B cell (primary cell): ENCODE measurements around the gene RCN2. TPM values are rescaled to one million over a fixed set of nuclear protein-coding genes. Genes with fewer than 3 reads are reported as not detected.
A peak's percentile ranks its signal among the peaks of the same experiment; 100 is the strongest.

ENCODE experiments used
- ATAC-seq: fragments of 200-7000 bp; cut with Tn5 transposase; one replicate; pipeline ENCODE4 v1.10.0; 2021; ENCODE audit warnings: low read depth, mild to moderate bottlenecking, moderate number of reproducible peaks, moderate library complexity
- CTCF ChIA-PET: fragments of 350-600 bp; sonication (Branson Sonifier 250); formaldehyde crosslinking; loops from one replicate; lab custom pipeline; 2021; ENCODE audit warnings: antibody characterized with exemption, inconsistent platforms; lab: Charles Lee
- POLR2A ChIA-PET: fragments of 350-600 bp; sonication (Branson Sonifier 250); formaldehyde crosslinking; loops from one replicate; lab custom pipeline; 2021; ENCODE audit warnings: antibody characterized with exemption; lab: Charles Lee
- DNase-seq: peaks from one replicate; pipeline ENCODE4 v3.0.0; 2013
- H2AFZ ChIP-seq: 2 replicates; pipeline ENCODE4 v1.6.1; 2012; ENCODE audit warnings: mild to moderate bottlenecking, low read depth, low read length; ENCODE audit not compliant: insufficient read depth, poor library complexity, severe bottlenecking
- H3K27ac ChIP-seq, 2 donors: 1 replicate in 1 of 2; 2 replicates in 1 of 2; pipeline ENCODE4 v1.5.1; 2012 to 2013; ENCODE audit warnings: low read length in 2 of 2, mild to moderate bottlenecking in 2 of 2, moderate library complexity in 1 of 2
- H3K27me3 ChIP-seq, 4 experiments: fragments of 200-600 bp in 1 of 4; sonication (generic) in 1 of 4; replicated peaks in 1 of 4; 1 replicate in 2 of 4; 2 replicates in 2 of 4; pipeline versions ENCODE4 v1.6.1 to v1.7.0; 2013 to 2016; ENCODE audit warnings: low read length in 3 of 4, mild to moderate bottlenecking in 2 of 4, mixed read lengths in 1 of 4, moderate library complexity in 1 of 4; ENCODE audit not compliant: insufficient read depth in 4 of 4, control insufficient read depth in 3 of 4; ENCODE audit errors: control extremely low read depth in 1 of 4
- H3K36me3 ChIP-seq, 2 experiments: replicated peaks in 1 of 2; 1 replicate in 1 of 2; 2 replicates in 1 of 2; pipeline versions ENCODE4 v1.6.1 to v1.7.1; 2013; ENCODE audit warnings: low read length in 1 of 2; ENCODE audit not compliant: insufficient read depth in 2 of 2, control insufficient read depth in 1 of 2; ENCODE audit errors: control extremely low read depth in 1 of 2, extremely low read depth in 1 of 2
- H3K4me1 ChIP-seq, 2 donors: fragments of 200-600 bp in 1 of 2; sonication (generic) in 1 of 2; 1 replicate in 1 of 2; 2 replicates in 1 of 2; pipeline versions ENCODE4 v1.5.1 to v1.6.1; 2013 to 2017; ENCODE audit warnings: low read length in 2 of 2; ENCODE audit not compliant: control insufficient read depth in 2 of 2, insufficient read depth in 2 of 2
- H3K4me2 ChIP-seq: replicated peaks from 2 replicates; pipeline ENCODE3; 2012; ENCODE audit warnings: mild to moderate bottlenecking, low read depth, low read length; ENCODE audit not compliant: poor library complexity, severe bottlenecking
- H3K4me3 ChIP-seq, 5 experiments: fragments of 200-600 bp in 1 of 5; sonication (generic) in 1 of 5; 1 replicate in 3 of 5; 2 replicates in 2 of 5; pipeline versions ENCODE4 v1.5.1 to v1.7.0; 2011 to 2016; ENCODE audit warnings: low read length in 4 of 5, mild to moderate bottlenecking in 4 of 5, low read depth in 2 of 5, control low read depth in 1 of 5, moderate library complexity in 1 of 5; ENCODE audit not compliant: insufficient read depth in 1 of 5; ENCODE audit errors: control extremely low read depth in 1 of 5, extremely low read depth in 1 of 5
- H3K79me2 ChIP-seq: fragments of 200-600 bp; sonication (generic); one replicate; pipeline ENCODE4 v1.6.0; 2016; ENCODE audit warnings: low read length; ENCODE audit not compliant: control insufficient read depth, insufficient read depth
- H3K9ac ChIP-seq: fragments of 200-600 bp; sonication (generic); 2 replicates; pipeline ENCODE4 v1.6.1; 2017; ENCODE audit warnings: mild to moderate bottlenecking, low read length, moderate library complexity
- H3K9me3 ChIP-seq, 3 donors: one replicate each; pipeline versions ENCODE4 v1.6.1 to v1.7.1; 2013; ENCODE audit warnings: low read length in 2 of 3; ENCODE audit not compliant: control insufficient read depth in 2 of 3, insufficient read depth in 1 of 3; ENCODE audit errors: control extremely low read depth in 1 of 3
- H4K20me1 ChIP-seq: 2 replicates; pipeline ENCODE4 v1.6.0; 2012; ENCODE audit warnings: mild to moderate bottlenecking, low read length; ENCODE audit not compliant: insufficient read depth, control insufficient read depth, poor library complexity, severe bottlenecking
- H3K27ac Mint-ChIP-seq: one replicate; pipeline ENCODE4 v1.8.0; 2021; ENCODE audit warnings: mixed read lengths
- H3K27me3 Mint-ChIP-seq: one replicate; pipeline ENCODE4 v1.8.0; 2021; ENCODE audit warnings: mixed read lengths
- H3K4me1 Mint-ChIP-seq: one replicate; pipeline ENCODE4 v1.8.0; 2021; ENCODE audit warnings: mixed read lengths
- H3K4me3 Mint-ChIP-seq: one replicate; pipeline ENCODE4 v1.8.0; 2021; ENCODE audit warnings: mixed read lengths
- H3K9me3 Mint-ChIP-seq: one replicate; pipeline ENCODE4 v1.8.0; 2022; ENCODE audit warnings: mixed read lengths; ENCODE audit not compliant: insufficient read depth
- EZH2 ChIP-seq: IDR thresholded peaks from 2 replicates; pipeline ENCODE4 v1.6.1; 2012; ENCODE audit warnings: borderline replicate concordance, low read depth, mild to moderate bottlenecking, moderate library complexity, low read length; ENCODE audit not compliant: insufficient read depth, poor library complexity, severe bottlenecking
- WGBS: methylation state at CpG from one replicate; pipeline ENCODE4 v1.1.5; 2013; ENCODE audit warnings: missing lambda C conversion rate; ENCODE audit not compliant: insufficient coverage; 5-methylcytosine and 5-hydroxymethylcytosine counted together
- intact Hi-C: fragments of 100-400 bp; cut with micrococcal nuclease; formaldehyde crosslinking; loops from one replicate; pipeline ENCODE4 v1.10.0; 2022
- polyA plus RNA-seq: library from polyadenylated mRNA; depleted of rRNA; stranded (reverse); fragments of >200 nt; gene quantifications from 2 replicates; pipeline ENCODE4 v1.2.3, GENCODE V29; 2012
- total RNA-seq, 2 donors: library from RNA; stranded (reverse); fragments of 120-200 nt in 1 of 2; gene quantifications; 1 replicate in 1 of 2; 2 replicates in 1 of 2; pipeline versions ENCODE4 v1.2.3 to v1.2.4, GENCODE V29; 2013 to 2022
- TF ChIP-seq, protein P1 (sequence below): fragments of 200-600 bp; IDR thresholded peaks from one replicate; pipeline ENCODE4 v1.8.0; 2022; ENCODE audit warnings: antibody characterized with exemption, mild to moderate bottlenecking

The RCN2 gene
- total and polyA plus RNA-seq, 2 donors (not counting 1 experiment from before 2014, with no cell fraction given) = 16.7 to 27.8 TPM

DNA sequence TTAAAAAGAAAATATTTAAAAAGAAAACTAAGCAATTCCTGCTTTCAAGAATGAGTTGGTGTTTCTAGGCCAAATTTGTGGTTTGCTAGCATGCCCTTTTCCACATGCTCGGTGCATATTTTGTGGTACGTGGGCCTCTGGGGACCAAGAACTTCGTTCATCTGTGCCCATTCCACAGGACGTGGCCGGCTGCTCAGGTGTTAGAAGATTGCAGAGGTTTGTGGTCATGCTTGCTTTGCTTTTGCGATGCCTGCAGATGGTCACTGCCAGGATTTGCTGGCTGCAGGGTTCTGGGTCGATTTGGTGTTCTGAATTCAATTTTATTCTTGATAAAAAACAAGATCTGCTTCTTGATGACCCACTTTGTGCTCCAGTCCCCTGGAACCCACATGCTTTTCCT is 70.9 kb downstream of the RCN2 start:
- Mint-ChIP-seq H3K4me3 (peak overlapping the region; percentile 80), H3K27me3 (no peaks in the 10 kb centered on the region), H3K4me1 (peaks cover 57% of the 10 kb centered on the region), H3K9me3 (peaks cover 3% of the 10 kb centered on the region), H3K27ac (peak overlapping the region; percentile 84)
- ATAC-seq (peak; percentile 48), DNase-seq (no peak)
- Histone ChIP-seq H3K9me3 (peaks cover 0 to 4% (median 0%) of the 10 kb centered on the region in 3 donors), H3K4me2 (peak overlapping the region; percentile 63), H3K27me3 (no peaks in the 10 kb centered on the region), H3K36me3 (peaks cover 6 to 28% of the 10 kb centered on the region in 2 experiments), H2AFZ (no peak overlapping the region), H3K79me2 (peaks cover 89% of the 10 kb centered on the region), H4K20me1 (peaks cover 81% of the 10 kb centered on the region), H3K9ac (peak overlapping the region; percentile 7), H3K27ac (peak overlapping the region; percentile 23 to 44), H3K4me1 (peaks cover 42 to 57% of the 10 kb centered on the region in 2 donors), H3K4me3 (peak overlapping the region in 2 of 5 experiments; percentile 3 to 6)
- ChIA-PET CTCF (interaction anchor here (0.9 to 2.3 kb wide), 2 partner anchors 22 to 27 kb away, joined by 4 to 8 read pairs; no protein-coding TSS in a partner anchor), POLR2A (no interaction called here)
- intact Hi-C loops = no loop called here
- no peak for TF ChIP-seq EZH2
- TF ChIP-seq, protein P1, sequence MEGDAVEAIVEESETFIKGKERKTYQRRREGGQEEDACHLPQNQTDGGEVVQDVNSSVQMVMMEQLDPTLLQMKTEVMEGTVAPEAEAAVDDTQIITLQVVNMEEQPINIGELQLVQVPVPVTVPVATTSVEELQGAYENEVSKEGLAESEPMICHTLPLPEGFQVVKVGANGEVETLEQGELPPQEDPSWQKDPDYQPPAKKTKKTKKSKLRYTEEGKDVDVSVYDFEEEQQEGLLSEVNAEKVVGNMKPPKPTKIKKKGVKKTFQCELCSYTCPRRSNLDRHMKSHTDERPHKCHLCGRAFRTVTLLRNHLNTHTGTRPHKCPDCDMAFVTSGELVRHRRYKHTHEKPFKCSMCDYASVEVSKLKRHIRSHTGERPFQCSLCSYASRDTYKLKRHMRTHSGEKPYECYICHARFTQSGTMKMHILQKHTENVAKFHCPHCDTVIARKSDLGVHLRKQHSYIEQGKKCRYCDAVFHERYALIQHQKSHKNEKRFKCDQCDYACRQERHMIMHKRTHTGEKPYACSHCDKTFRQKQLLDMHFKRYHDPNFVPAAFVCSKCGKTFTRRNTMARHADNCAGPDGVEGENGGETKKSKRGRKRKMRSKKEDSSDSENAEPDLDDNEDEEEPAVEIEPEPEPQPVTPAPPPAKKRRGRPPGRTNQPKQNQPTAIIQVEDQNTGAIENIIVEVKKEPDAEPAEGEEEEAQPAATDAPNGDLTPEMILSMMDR = no peak
- 0% methylated on average over 3 of the region's 7 CpGs for WGBS
